ENCODE results near the gene SETD6.

- TF ChIP-seq CTCF (IDR thresholded peaks at IDR 0.05): no peak
- TF ChIP-seq ZNF423 (CRISPR knock-in tag; IDR thresholded peaks at IDR 0.05): no peak
- TF ChIP-seq ETV6 (CRISPR knock-in tag; IDR thresholded peaks at IDR 0.05): no peak
- TF ChIP-seq CREB1 (CRISPR knock-in tag; IDR thresholded peaks at IDR 0.05): no peak
- no peak for TF ChIP-seq TEAD1 (CRISPR knock-in tag; IDR thresholded peaks at IDR 0.05)
- TF ChIP-seq ZNF512 (CRISPR knock-in tag; IDR thresholded peaks at IDR 0.05; ENCODE audit: borderline replicate concordance): no peak
- TF ChIP-seq USF1 (CRISPR knock-in tag; IDR thresholded peaks at IDR 0.05): no peak
Measured at GRCh38 chr16:58485184-58485887, 30.0 kb upstream of the SETD6 start.

Measured in WTC11 (cell line).